ENCODE data around the gene SPINK14.

DNA sequence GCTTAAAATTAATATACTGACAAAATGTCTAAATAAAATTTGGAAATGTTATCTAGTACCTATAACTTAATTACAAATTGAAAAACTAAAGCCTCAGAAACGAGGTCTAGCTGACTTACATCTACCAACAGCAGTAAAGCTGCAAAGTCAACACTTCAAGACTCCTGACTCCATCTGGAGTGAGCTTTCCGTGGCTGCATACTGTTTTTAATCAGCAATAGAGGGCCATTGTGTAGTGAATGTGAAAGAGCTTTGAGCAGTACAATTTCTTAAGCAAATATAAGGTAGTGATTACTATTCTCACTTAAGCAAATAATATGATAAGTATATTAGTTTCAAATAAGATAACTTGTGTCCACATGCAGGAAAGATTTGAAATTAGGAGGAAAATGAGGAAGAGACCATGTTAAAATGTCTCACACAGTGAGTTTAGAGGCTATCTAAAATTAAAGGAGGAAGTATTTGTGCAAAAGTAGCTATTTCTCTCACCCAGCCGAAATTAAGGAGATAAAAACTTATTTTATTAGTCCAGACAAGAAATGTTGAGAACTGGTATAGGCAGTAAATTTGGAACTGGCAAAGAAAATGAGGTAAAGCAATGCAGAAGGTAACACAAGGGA, 40.9 kb downstream of the SPINK14 start:
- TF ChIP-seq, protein P1, sequence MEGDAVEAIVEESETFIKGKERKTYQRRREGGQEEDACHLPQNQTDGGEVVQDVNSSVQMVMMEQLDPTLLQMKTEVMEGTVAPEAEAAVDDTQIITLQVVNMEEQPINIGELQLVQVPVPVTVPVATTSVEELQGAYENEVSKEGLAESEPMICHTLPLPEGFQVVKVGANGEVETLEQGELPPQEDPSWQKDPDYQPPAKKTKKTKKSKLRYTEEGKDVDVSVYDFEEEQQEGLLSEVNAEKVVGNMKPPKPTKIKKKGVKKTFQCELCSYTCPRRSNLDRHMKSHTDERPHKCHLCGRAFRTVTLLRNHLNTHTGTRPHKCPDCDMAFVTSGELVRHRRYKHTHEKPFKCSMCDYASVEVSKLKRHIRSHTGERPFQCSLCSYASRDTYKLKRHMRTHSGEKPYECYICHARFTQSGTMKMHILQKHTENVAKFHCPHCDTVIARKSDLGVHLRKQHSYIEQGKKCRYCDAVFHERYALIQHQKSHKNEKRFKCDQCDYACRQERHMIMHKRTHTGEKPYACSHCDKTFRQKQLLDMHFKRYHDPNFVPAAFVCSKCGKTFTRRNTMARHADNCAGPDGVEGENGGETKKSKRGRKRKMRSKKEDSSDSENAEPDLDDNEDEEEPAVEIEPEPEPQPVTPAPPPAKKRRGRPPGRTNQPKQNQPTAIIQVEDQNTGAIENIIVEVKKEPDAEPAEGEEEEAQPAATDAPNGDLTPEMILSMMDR (IDR thresholded peaks at IDR 0.05): no peak
- no peak for TF ChIP-seq POLR2A (IDR thresholded peaks at IDR 0.05; ENCODE audit: low read depth)
- no peak for TF ChIP-seq POLR2AphosphoS5 (IDR thresholded peaks at IDR 0.05)
